ENCODE data around the gene OR6M1. TPM values are rescaled to one million over a fixed set of nuclear protein-coding genes. Genes with fewer than 3 reads are reported as not detected.

OR6M1 gene
- total and polyA plus RNA-seq, 2 of the 4 experiments (the other 2 are of a cell fraction) = not detected

GRCh38 chr11:123838199-123838598 lies 32.0 kb upstream of the OR6M1 start:
- no peak overlapping the region for H2AFZ ChIP-seq (replicated peaks; ENCODE audit: low read length, poor library complexity)
- H3K4me3 ChIP-seq (ENCODE audit: insufficient read depth, low read depth, low read length) = no peak overlapping the region
- H2BK15ac ChIP-seq (ENCODE audit: low read depth, low read length) = no peak overlapping the region
- ChIA-PET CTCF (no interaction called here), POLR2A (ENCODE audit: unreplicated experiment) (no interaction called here)
- no peaks in the 10 kb centered on the region for H3K27me3 ChIP-seq (ENCODE audit: control insufficient read depth, insufficient read depth, low read length)
- no peak overlapping the region for H3K27ac ChIP-seq (ENCODE audit: insufficient read depth, low read length)
- no peak overlapping the region for H2BK5ac ChIP-seq (ENCODE audit: low read depth, low read length, poor library complexity, severe bottlenecking)
- H3K18ac ChIP-seq (ENCODE audit: low read depth, low read length) = no peak overlapping the region
- no peaks in the 10 kb centered on the region for H3K36me3 ChIP-seq (ENCODE audit: control insufficient read depth, insufficient read depth, low read length)
- DNase-seq (no peak), ATAC-seq (ENCODE audit: low read depth) (no peak)
- H3K9me1 ChIP-seq (ENCODE audit: insufficient read depth, low read length) = no peaks in the 10 kb centered on the region
- no peaks in the 10 kb centered on the region for H4K20me1 ChIP-seq (ENCODE audit: insufficient read depth, low read length)
- no peak overlapping the region for H3K4ac ChIP-seq (ENCODE audit: low read depth, low read length)
- no CpG with 5 or more reads among the region's 3 CpGs for WGBS, 2 experiments (ENCODE audit: extremely low coverage in 2 of 2, insufficient read length in 1 of 2)
- TF ChIP-seq, protein P1, sequence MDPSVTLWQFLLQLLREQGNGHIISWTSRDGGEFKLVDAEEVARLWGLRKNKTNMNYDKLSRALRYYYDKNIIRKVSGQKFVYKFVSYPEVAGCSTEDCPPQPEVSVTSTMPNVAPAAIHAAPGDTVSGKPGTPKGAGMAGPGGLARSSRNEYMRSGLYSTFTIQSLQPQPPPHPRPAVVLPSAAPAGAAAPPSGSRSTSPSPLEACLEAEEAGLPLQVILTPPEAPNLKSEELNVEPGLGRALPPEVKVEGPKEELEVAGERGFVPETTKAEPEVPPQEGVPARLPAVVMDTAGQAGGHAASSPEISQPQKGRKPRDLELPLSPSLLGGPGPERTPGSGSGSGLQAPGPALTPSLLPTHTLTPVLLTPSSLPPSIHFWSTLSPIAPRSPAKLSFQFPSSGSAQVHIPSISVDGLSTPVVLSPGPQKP (IDR thresholded peaks at IDR 0.05; ENCODE audit: borderline replicate concordance, low read depth, low read length) = no peak
- TF ChIP-seq BHLHE40 (IDR thresholded peaks at IDR 0.05; ENCODE audit: low read depth, low read length) (no peak), POLR2A (IDR thresholded peaks at IDR 0.05; ENCODE audit: low read depth, low read length) (no peak), CHD1 (IDR thresholded peaks at IDR 0.05; ENCODE audit: low read depth, low read length) (no peak), RFX5 (IDR thresholded peaks at IDR 0.05; ENCODE audit: low read depth, low read length) (no peak), MAFK (IDR thresholded peaks at IDR 0.05; ENCODE audit: low read depth, low read length) (no peak), NFE2L2 (IDR thresholded peaks at IDR 0.05; ENCODE audit: low read depth, low read length) (no peak), FOS (IDR thresholded peaks at IDR 0.05; ENCODE audit: low read depth, low read length) (no peak), MXI1 (IDR thresholded peaks at IDR 0.05; ENCODE audit: borderline replicate concordance, low read depth, low read length) (no peak), USF2 (IDR thresholded peaks at IDR 0.05; ENCODE audit: low read depth, low read length) (no peak), RAD21 (IDR thresholded peaks at IDR 0.05; ENCODE audit: low read length) (no peak), CEBPB (IDR thresholded peaks at IDR 0.05; ENCODE audit: low read depth, low read length) (no peak), MAZ (IDR thresholded peaks at IDR 0.05; ENCODE audit: borderline replicate concordance, low read depth, low read length) (no peak), CTCF (conservative IDR thresholded peaks at IDR 0.05; ENCODE audit: low read depth, low read length) (no peak), RCOR1 (IDR thresholded peaks at IDR 0.05; ENCODE audit: insufficient replicate concordance, low read length) (no peak), SMC3 (IDR thresholded peaks at IDR 0.05; ENCODE audit: low read depth, low read length) (no peak)
- H3K14ac ChIP-seq (replicated peaks; ENCODE audit: low read depth, low read length) = no peak overlapping the region
- H3K4me2 ChIP-seq (ENCODE audit: low read depth, low read length) = no peak overlapping the region
- dilution Hi-C loops (cut with HindIII; ENCODE audit: low sequenced_read_pairs, unreplicated experiment) = no loop called here
- H2BK20ac ChIP-seq (ENCODE audit: low read depth, low read length) = no peak overlapping the region
- no peak overlapping the region for H2AK9ac ChIP-seq (replicated peaks; ENCODE audit: low read depth, low read length, poor library complexity)
- no TSS peak for BruUV-seq (replicated peaks)
- H4K91ac ChIP-seq (ENCODE audit: insufficient read depth, low read depth, low read length) = no peak overlapping the region
- H3K23ac ChIP-seq (ENCODE audit: low read depth, low read length) = no peak overlapping the region
- H2AK5ac ChIP-seq (ENCODE audit: low read depth, low read length) = no peak overlapping the region
- no peaks in the 10 kb centered on the region for H3K4me1 ChIP-seq (ENCODE audit: control insufficient read depth, insufficient read depth, low read length)
- H2BK120ac ChIP-seq (ENCODE audit: low read depth, low read length) = no peak overlapping the region
- intact Hi-C loops (cut with micrococcal nuclease) = no loop called here
- H4K5ac ChIP-seq (ENCODE audit: low read depth, low read length) = no peak overlapping the region
- no peaks in the 10 kb centered on the region for H3K79me1 ChIP-seq (ENCODE audit: low read depth in 1 of 2, low read length in 2 of 2)
- no peak overlapping the region for H3K56ac ChIP-seq (ENCODE audit: extremely low read depth, insufficient read depth, low read length)
- in situ Hi-C loops (cut with MboI; ENCODE audit: low sequenced_read_pairs) = no loop called here
- H3K9me3 ChIP-seq (ENCODE audit: control insufficient read depth, insufficient read depth, low read length) = no peaks in the 10 kb centered on the region
- no peak overlapping the region for H4K8ac ChIP-seq (ENCODE audit: low read depth in 2 of 2, low read length in 2 of 2)
- no peak overlapping the region for H3K9ac ChIP-seq (ENCODE audit: low read depth, low read length)
